ENCODE measurements around the gene TSEN2.
"Not testable (repeated sequence)": the region's sequence is repeated elsewhere in the genome, so short reads cannot be mapped to it uniquely, and the experiment has no call there.

Gene TSEN2

GRCh38 chr3:12513694-12514446 is 29.6 kb downstream of the TSEN2 start:
- Mint-ChIP-seq H3K4me3 (no peak overlapping the region), H3K27me3 (ENCODE audit: low read depth) (no peaks in the 10 kb centered on the region), H3K27ac (no peak overlapping the region), H3K36me3 (ENCODE audit: low read depth) (peaks cover under 1% of the 10 kb centered on the region), H3K9me3 (no peaks in the 10 kb centered on the region), H3K4me1 (ENCODE audit: low read depth) (no peaks in the 10 kb centered on the region)
- DNase-seq (ENCODE audit: low spot score) = no peak

DNA sequence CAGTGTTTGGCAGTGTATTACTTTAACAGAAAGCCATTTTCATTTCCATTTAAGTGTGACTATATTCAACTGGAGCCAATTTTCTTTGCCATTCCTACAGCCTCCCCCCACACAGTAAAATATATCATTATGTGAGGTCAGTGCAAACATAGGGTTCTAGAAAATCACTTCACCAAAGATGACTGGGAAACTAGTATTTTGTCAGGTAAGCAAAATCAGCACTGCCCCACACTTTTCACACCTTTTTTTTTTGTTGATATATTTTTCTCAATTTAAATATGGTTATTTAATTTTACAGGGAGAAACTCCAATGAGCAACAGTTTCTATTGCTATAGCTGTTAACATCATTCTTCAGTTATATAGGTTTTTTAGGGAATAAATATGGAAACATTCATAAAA is 31.4 kb downstream of the TSEN2 start:
- no peak for DNase-seq (ENCODE audit: low spot score)
- H3K27ac Mint-ChIP-seq = no peak overlapping the region
- H3K9me3 Mint-ChIP-seq = no peaks in the 10 kb centered on the region
- H3K27me3 Mint-ChIP-seq (ENCODE audit: low read depth) = no peaks in the 10 kb centered on the region
- H3K4me1 Mint-ChIP-seq (ENCODE audit: low read depth) = no peaks in the 10 kb centered on the region
- peaks cover 2% of the 10 kb centered on the region for H3K36me3 Mint-ChIP-seq (ENCODE audit: low read depth)
- H3K4me3 Mint-ChIP-seq = no peak overlapping the region

- no peak overlapping the region for H3K4me3 Mint-ChIP-seq
- H3K9me3 Mint-ChIP-seq = peaks cover 4% of the 10 kb centered on the region
- DNase-seq (ENCODE audit: low spot score) = no peak
- H3K36me3 Mint-ChIP-seq (ENCODE audit: low read depth) = peaks cover 7% of the 10 kb centered on the region
- H3K4me1 Mint-ChIP-seq (ENCODE audit: low read depth) = no peaks in the 10 kb centered on the region
- no peaks in the 10 kb centered on the region for H3K27me3 Mint-ChIP-seq (ENCODE audit: low read depth)
- H3K27ac Mint-ChIP-seq = no peak overlapping the region
Observed at GRCh38 chr3:12516873-12517272, 32.6 kb downstream of the TSEN2 start.

GRCh38 chr3:12518261-12519028 is 34.2 kb downstream of the TSEN2 start:
- Mint-ChIP-seq H3K27me3 (ENCODE audit: low read depth) (no peaks in the 10 kb centered on the region), H3K27ac (no peak overlapping the region), H3K9me3 (peaks cover 4% of the 10 kb centered on the region), H3K4me3 (no peak overlapping the region), H3K4me1 (ENCODE audit: low read depth) (no peaks in the 10 kb centered on the region), H3K36me3 (ENCODE audit: low read depth) (peaks cover 8% of the 10 kb centered on the region)
- DNase-seq (ENCODE audit: low spot score) = no peak

GRCh38 chr3:12521010-12521409 is 36.7 kb downstream of the TSEN2 start:
- H3K27me3 Mint-ChIP-seq (ENCODE audit: low read depth) = no peaks in the 10 kb centered on the region
- H3K36me3 Mint-ChIP-seq (ENCODE audit: low read depth) = peaks cover 8% of the 10 kb centered on the region
- no peak overlapping the region for H3K27ac Mint-ChIP-seq
- H3K4me1 Mint-ChIP-seq (ENCODE audit: low read depth) = no peaks in the 10 kb centered on the region
- no peak overlapping the region for H3K4me3 Mint-ChIP-seq
- H3K9me3 Mint-ChIP-seq = peaks cover 4% of the 10 kb centered on the region
- no peak for DNase-seq (ENCODE audit: low spot score)

DNA sequence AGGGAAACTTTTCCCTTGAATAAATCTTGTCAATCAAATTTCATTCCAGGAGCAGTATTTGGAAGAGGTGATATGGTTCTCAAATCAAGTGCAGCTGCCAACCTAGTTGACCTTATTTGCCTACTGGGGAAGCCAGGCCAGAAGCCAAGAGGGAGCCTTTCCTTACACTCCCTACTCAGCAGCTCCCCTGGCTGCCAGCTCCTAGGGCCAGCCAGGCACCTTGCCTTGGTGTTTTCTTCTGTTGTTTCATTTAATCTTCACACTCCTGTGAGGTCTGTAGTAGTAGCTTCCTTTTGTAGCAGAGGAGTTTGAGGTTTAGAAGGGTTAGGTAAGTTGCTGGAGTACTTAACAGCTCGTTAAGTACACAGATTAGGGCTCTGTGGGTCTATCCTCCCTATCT is 38.4 kb downstream of the TSEN2 start:
- Mint-ChIP-seq H3K27me3 (ENCODE audit: low read depth) (no peaks in the 10 kb centered on the region), H3K4me1 (ENCODE audit: low read depth) (no peaks in the 10 kb centered on the region), H3K9me3 (peaks cover 4% of the 10 kb centered on the region), H3K27ac (no peak overlapping the region), H3K36me3 (ENCODE audit: low read depth) (peaks cover 8% of the 10 kb centered on the region), H3K4me3 (no peak overlapping the region)
- DNase-seq (ENCODE audit: low spot score) = no peak

DNA sequence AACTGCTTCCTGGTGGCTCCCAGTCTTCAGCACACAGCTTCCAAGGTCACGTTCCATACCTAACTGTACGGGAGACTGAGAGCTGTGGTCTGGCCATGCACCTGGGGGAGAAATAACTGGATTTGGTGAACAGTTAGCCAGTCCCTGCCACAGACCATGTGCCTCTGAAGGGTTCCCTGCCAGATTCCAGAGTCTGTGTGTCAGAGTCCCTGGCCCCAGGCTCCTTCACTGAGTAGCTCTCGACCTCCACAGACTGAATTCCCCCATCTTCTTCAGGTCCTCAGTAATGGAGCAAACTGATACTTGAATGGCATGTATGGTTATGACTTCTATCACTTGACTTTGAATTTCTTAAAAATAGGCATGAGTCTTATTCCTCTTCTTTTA is 43.5 kb downstream of the TSEN2 start:
- DNase-seq (ENCODE audit: low spot score) = no peak
- H3K9me3 Mint-ChIP-seq = no peaks in the 10 kb centered on the region
- H3K27me3 Mint-ChIP-seq (ENCODE audit: low read depth) = no peaks in the 10 kb centered on the region
- H3K4me3 Mint-ChIP-seq = no peak overlapping the region
- no peak overlapping the region for H3K27ac Mint-ChIP-seq
- peaks cover 5% of the 10 kb centered on the region for H3K36me3 Mint-ChIP-seq (ENCODE audit: low read depth)
- no peaks in the 10 kb centered on the region for H3K4me1 Mint-ChIP-seq (ENCODE audit: low read depth)

DNA sequence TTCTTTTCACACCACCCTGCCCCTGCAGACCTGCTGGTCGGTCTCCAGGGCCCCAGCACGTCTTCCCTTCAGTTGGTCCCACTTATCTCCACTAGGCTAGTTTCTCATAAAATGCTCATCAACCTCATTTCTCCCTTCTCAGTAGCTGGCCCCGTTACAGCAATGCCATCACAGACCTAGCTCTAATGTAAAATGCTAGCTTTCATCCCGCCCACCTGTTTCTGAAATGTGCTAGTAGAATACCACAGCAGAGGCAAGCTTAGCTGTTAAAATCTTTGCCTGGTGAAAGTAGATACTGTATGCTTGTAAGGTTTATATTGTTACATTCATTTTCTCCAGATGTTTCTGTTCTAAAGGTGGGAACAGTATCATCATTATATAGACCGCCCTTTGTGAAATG is 47.9 kb downstream of the TSEN2 start:
- no peak for DNase-seq (ENCODE audit: low spot score)
- Mint-ChIP-seq H3K4me3 (no peak overlapping the region), H3K36me3 (ENCODE audit: low read depth) (peaks cover 5% of the 10 kb centered on the region), H3K4me1 (ENCODE audit: low read depth) (no peaks in the 10 kb centered on the region), H3K27me3 (ENCODE audit: low read depth) (no peaks in the 10 kb centered on the region), H3K27ac (no peak overlapping the region), H3K9me3 (no peaks in the 10 kb centered on the region)

GRCh38 chr3:12536423-12536822 is 52.1 kb downstream of the TSEN2 start:
- Mint-ChIP-seq H3K36me3 (ENCODE audit: low read depth) (peaks cover 1% of the 10 kb centered on the region), H3K4me1 (ENCODE audit: low read depth) (no peaks in the 10 kb centered on the region), H3K27ac (no peak overlapping the region), H3K27me3 (ENCODE audit: low read depth) (no peaks in the 10 kb centered on the region), H3K9me3 (no peaks in the 10 kb centered on the region), H3K4me3 (no peak overlapping the region)
- no peak for DNase-seq (ENCODE audit: low spot score)

- Mint-ChIP-seq H3K36me3 (ENCODE audit: low read depth) (no peaks in the 10 kb centered on the region), H3K27ac (no peak overlapping the region), H3K27me3 (ENCODE audit: low read depth) (no peaks in the 10 kb centered on the region), H3K9me3 (no peaks in the 10 kb centered on the region), H3K4me3 (no peak overlapping the region), H3K4me1 (ENCODE audit: low read depth) (no peaks in the 10 kb centered on the region)
- DNase-seq (ENCODE audit: low spot score) = no peak
Observed at GRCh38 chr3:12541625-12542024, 57.3 kb downstream of the TSEN2 start.

DNA sequence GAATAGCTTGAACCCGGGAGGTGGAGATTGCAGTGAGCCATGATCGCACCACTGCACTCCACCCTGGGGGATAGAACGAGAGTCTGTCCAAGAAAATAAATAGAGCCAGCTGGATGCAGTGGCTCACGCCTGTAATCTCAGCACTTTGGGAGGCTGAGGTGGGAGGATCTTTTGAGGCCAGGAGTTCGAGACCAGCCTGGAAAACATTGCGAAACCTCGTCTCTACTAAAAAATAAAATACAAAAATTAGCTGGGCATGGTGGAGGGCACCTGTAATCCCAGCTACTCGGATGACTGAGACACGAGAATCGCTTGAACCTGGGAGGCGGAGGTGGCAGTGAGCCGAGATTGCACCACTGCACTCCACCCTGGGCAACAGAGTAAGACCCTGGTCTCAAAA is 59.2 kb downstream of the TSEN2 start:
- H3K27ac Mint-ChIP-seq; DNase-seq (ENCODE audit: low spot score); H3K4me1 Mint-ChIP-seq (ENCODE audit: low read depth); H3K4me3 Mint-ChIP-seq; H3K9me3 Mint-ChIP-seq; H3K36me3 Mint-ChIP-seq (ENCODE audit: low read depth); H3K27me3 Mint-ChIP-seq (ENCODE audit: low read depth): not testable (repeated sequence)

- Mint-ChIP-seq H3K4me3 (no peak overlapping the region), H3K9me3 (no peaks in the 10 kb centered on the region), H3K36me3 (ENCODE audit: low read depth) (no peaks in the 10 kb centered on the region), H3K4me1 (ENCODE audit: low read depth) (no peaks in the 10 kb centered on the region), H3K27ac (no peak overlapping the region), H3K27me3 (ENCODE audit: low read depth) (no peaks in the 10 kb centered on the region)
- no peak for DNase-seq (ENCODE audit: low spot score)
Observed at GRCh38 chr3:12544652-12545472, 60.6 kb downstream of the TSEN2 start.

DNA sequence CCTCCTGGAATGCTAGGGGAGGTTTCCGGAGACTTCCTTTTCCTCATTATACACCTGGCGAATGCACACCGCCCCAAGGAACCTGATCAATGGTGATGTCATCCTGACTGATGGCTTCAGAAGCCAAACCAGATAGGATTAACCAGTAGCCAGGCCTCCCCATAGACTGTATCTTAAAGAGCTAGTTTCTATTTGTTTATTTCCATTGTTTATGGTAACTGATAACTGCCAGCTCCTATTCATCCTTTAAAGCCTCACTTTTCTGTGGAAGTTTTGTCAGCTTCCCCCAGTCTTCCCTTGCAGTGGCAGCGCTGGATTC is 61.2 kb downstream of the TSEN2 start, which contains the start of gene MKRN2OS:
Gene MKRN2OS (minus strand): TSS at position 27 of the 319 bp plus-strand sequence. CDS start 35 bp downstream, outside the sequence.
- no peak within 1 kb of the TSS for H3K27ac Mint-ChIP-seq
- H3K36me3 Mint-ChIP-seq (ENCODE audit: low read depth) = no peaks in the 10 kb centered on the region
- no peaks in the 10 kb centered on the region for H3K4me1 Mint-ChIP-seq (ENCODE audit: low read depth)
- H3K4me3 Mint-ChIP-seq = no peak within 1 kb of the TSS
- H3K9me3 Mint-ChIP-seq = no peaks in the 10 kb centered on the region
- DNase-seq (ENCODE audit: low spot score) = no peak
- H3K27me3 Mint-ChIP-seq (ENCODE audit: low read depth) = peaks cover 3% of the 10 kb centered on the region

Measured in T-helper 2 cell treated with Interferon-gamma antibody and Interleukin-4, amounts not matched to agents 5 μg/mL and 100 μg/mL, for 36 hours (primary cell).